Uterus (tissue), 4 donors: ENCODE data around the gene TBPL2. TPM values are rescaled to one million over a fixed set of nuclear protein-coding genes. Genes with fewer than 3 reads are reported as not detected.

Experiments used
- DNase-seq, 2 donors: peaks; one replicate each; pipeline ENCODE4 v3.0.0-alpha.2; 2019 to 2020
- H3K27ac ChIP-seq, 2 donors: fragments of 200-600 bp; sonication (generic); 1 replicate in 1 of 2; 2 replicates in 1 of 2; pipeline ENCODE4 v1.5.1; 2016 to 2018
- H3K27me3 ChIP-seq, 2 donors: fragments of 200-600 bp; sonication (generic); one replicate each; pipeline ENCODE4 v1.5.1; 2018 to 2019; ENCODE audit warnings: control low read depth in 1 of 2
- H3K36me3 ChIP-seq, 2 donors: fragments of 200-600 bp; sonication (generic); one replicate each; pipeline ENCODE4 v1.5.1; 2019; ENCODE audit warnings: control low read depth in 1 of 2
- H3K4me1 ChIP-seq, 2 donors: fragments of 200-600 bp; sonication (generic); one replicate each; pipeline ENCODE4 v1.5.1; 2018 to 2019; ENCODE audit warnings: control low read depth in 1 of 2
- H3K4me3 ChIP-seq, 2 donors: fragments of 200-600 bp; sonication (generic); 1 replicate in 1 of 2; 2 replicates in 1 of 2; pipeline ENCODE4 v1.5.1; 2018 to 2019; ENCODE audit warnings: mild to moderate bottlenecking in 1 of 2
- H3K9me3 ChIP-seq, 2 donors: fragments of 200-600 bp; sonication (generic); one replicate each; pipeline ENCODE4 v1.5.1; 2019; ENCODE audit warnings: control low read depth in 1 of 2
- CTCF ChIP-seq, 4 experiments: fragments of 200-600 bp in 2 of 4; fragments of 450-650 bp in 2 of 4; sonication (generic) in 2 of 4; IDR thresholded peaks; one replicate each; pipeline ENCODE4 v1.5.1; 2016 to 2019; ENCODE audit warnings: antibody characterized with exemption in 4 of 4, mild to moderate bottlenecking in 2 of 4, moderate library complexity in 1 of 4
- POLR2A ChIP-seq, 2 donors: fragments of 450-650 bp; IDR thresholded peaks; one replicate each; pipeline ENCODE4 v1.6.1; 2016; ENCODE audit warnings: antibody characterized with exemption in 2 of 2, mild to moderate bottlenecking in 1 of 2, moderate library complexity in 1 of 2
- intact Hi-C: fragments of 100-400 bp; cut with DNase I; formaldehyde crosslinking; loops from one replicate; pipeline ENCODE4 v1.15.1; 2023; ENCODE audit warnings: low total_unique reads
- total RNA-seq, 4 donors: library from RNA; depleted of rRNA in 3 of 4; stranded (reverse); fragments of >200 nt in 3 of 4; gene quantifications; one replicate each; pipeline versions ENCODE4 v1.1.0 to v1.2.4, GENCODE V29; 2014 to 2023
- donor health status: DM: yes; HTN: yes; CAD: no.

Gene TBPL2
- total RNA-seq, 4 donors from 2014 or later = not detected

GRCh38 chr14:55454264-55455002 is 14.0 kb upstream of the TBPL2 start:
- no peaks in the 10 kb centered on the region for H3K9me3 ChIP-seq
- peak overlapping the region; percentile 19 to 39 for H3K27ac ChIP-seq
- intact Hi-C loops = no loop called here
- H3K4me1 ChIP-seq = no peaks in the 10 kb centered on the region
- no peak for TF ChIP-seq POLR2A (IDR thresholded peaks at IDR 0.05)
- no peak for TF ChIP-seq CTCF (IDR thresholded peaks at IDR 0.05)
- H3K4me3 ChIP-seq = no peak overlapping the region
- H3K36me3 ChIP-seq = no peaks in the 10 kb centered on the region
- DNase-seq = peak; percentile 40 to 65
- no peaks in the 10 kb centered on the region for H3K27me3 ChIP-seq

GRCh38 chr14:55451950-55452349 is 11.5 kb upstream of the TBPL2 start:
- no peaks in the 10 kb centered on the region for H3K36me3 ChIP-seq
- no peak for DNase-seq
- no peaks in the 10 kb centered on the region for H3K27me3 ChIP-seq
- intact Hi-C loops = no loop called here
- H3K27ac ChIP-seq = no peak overlapping the region
- no peaks in the 10 kb centered on the region for H3K4me1 ChIP-seq
- H3K4me3 ChIP-seq = no peak overlapping the region
- H3K9me3 ChIP-seq = no peaks in the 10 kb centered on the region
- TF ChIP-seq CTCF (IDR thresholded peaks at IDR 0.05) (no peak), POLR2A (IDR thresholded peaks at IDR 0.05) (no peak)

GRCh38 chr14:55451398-55451797 is 11.0 kb upstream of the TBPL2 start:
- no peaks in the 10 kb centered on the region for H3K4me1 ChIP-seq
- no peak overlapping the region for H3K27ac ChIP-seq
- TF ChIP-seq CTCF (IDR thresholded peaks at IDR 0.05) = no peak
- no peak for TF ChIP-seq POLR2A (IDR thresholded peaks at IDR 0.05)
- H3K36me3 ChIP-seq = no peaks in the 10 kb centered on the region
- H3K27me3 ChIP-seq = no peaks in the 10 kb centered on the region
- H3K9me3 ChIP-seq = no peaks in the 10 kb centered on the region
- DNase-seq = no peak
- intact Hi-C loops = no loop called here
- no peak overlapping the region for H3K4me3 ChIP-seq

GRCh38 chr14:55450987-55451386 is 10.6 kb upstream of the TBPL2 start:
- no peaks in the 10 kb centered on the region for H3K36me3 ChIP-seq
- H3K27me3 ChIP-seq = no peaks in the 10 kb centered on the region
- intact Hi-C loops = no loop called here
- DNase-seq = no peak
- H3K9me3 ChIP-seq = no peaks in the 10 kb centered on the region
- H3K4me3 ChIP-seq = no peak overlapping the region
- TF ChIP-seq CTCF (IDR thresholded peaks at IDR 0.05) = no peak
- no peak for TF ChIP-seq POLR2A (IDR thresholded peaks at IDR 0.05)
- H3K27ac ChIP-seq = no peak overlapping the region
- no peaks in the 10 kb centered on the region for H3K4me1 ChIP-seq

- intact Hi-C loops = no loop called here
- H3K4me1 ChIP-seq = no peaks in the 10 kb centered on the region
Observed at GRCh38 chr14:55450539-55450938, 10.1 kb upstream of the TBPL2 start.

More at GRCh38 chr14:55450539-55450938, 10.1 kb upstream of the TBPL2 start:
- Histone ChIP-seq H3K27ac (no peak overlapping the region), H3K36me3 (no peaks in the 10 kb centered on the region), H3K9me3 (no peaks in the 10 kb centered on the region), H3K4me3 (no peak overlapping the region), H3K27me3 (no peaks in the 10 kb centered on the region)
- no peak for TF ChIP-seq POLR2A (IDR thresholded peaks at IDR 0.05)
- no peak for DNase-seq
